Stimulated activated CD4-positive, alpha-beta T cell treated with anti-CD3 and anti-CD28 coated beads, Interleukin-1b, Interleukin-23, amount 100 ng/mL, for 24 hours (primary cell): ENCODE measurements around the gene USP11.

Experiments
- DNase-seq, 4 experiments: peaks; one replicate each; pipeline ENCODE4 v3.0.0-alpha.2; 2020; ENCODE audit warnings: low read depth in 4 of 4, low spot score in 1 of 4

Gene USP11

DNA sequence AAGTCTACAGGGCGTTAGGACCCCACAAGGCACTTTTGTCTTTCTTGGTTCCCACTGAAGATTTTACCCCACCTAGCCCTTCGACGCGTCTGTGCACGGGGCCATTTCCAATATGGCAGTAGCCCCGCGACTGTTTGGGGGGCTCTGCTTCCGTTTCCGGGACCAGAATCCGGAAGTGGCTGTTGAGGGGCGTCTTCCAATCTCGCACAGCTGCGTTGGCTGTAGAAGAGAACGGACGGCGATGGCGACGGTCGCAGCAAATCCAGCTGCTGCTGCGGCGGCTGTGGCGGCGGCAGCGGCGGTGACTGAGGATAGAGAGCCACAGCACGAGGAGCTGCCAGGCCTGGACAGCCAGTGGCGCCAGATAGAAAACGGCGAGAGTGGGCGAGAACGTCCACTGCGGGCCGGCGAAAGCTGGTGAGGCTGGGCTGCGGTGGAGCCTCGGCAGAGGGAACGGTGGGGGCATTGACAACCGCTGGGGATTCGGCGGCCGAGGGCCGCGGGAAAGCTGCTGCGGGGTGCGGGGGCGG lies at the start of gene USP11:
Gene USP11, plus strand, starts transcription at position 207 of the 530 bp plus-strand sequence. Its CDS starts 35 bp downstream, at position 242.
- DNase-seq, result no peak

DNA sequence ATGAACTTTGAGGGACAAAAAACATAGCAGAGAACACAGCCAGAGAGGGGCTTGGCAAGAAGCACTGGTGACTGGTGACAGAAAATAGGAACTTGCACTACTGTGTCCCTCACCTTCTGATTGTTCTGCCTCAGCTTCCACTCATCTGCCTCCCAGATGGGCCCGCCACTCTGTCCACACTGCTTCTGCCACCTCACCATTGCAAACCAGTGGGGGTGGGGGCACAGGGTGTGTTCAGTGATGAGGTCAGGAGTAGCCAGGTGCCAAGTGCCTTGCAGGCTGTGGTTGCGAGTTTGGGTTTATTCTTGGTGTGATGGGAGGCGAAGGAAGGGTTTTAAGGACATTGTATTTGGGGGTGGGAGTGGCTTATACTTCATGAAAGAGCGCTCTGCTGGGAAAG lies 48.3 kb upstream of the USP11 start:
- no peak for DNase-seq

DNA sequence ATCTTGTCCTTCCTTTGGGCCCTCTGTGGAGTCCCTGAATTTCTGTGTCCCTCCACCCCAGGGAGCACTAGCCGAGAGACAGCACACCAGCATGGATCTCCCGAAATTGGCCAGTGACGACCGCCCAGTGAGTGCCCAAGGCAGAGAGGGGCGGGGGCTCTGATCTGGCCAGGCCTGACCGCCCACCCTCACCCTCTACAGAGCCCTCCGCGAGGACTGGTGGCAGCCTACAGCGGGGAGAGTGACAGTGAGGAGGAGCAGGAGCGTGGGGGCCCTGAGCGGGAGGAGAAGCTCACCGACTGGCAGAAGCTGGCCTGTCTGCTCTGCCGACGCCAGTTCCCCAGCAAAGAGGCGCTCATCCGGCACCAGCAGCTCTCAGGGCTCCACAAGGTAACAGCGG lies 47.6 kb upstream of the USP11 start:
- no peak for DNase-seq

DNA sequence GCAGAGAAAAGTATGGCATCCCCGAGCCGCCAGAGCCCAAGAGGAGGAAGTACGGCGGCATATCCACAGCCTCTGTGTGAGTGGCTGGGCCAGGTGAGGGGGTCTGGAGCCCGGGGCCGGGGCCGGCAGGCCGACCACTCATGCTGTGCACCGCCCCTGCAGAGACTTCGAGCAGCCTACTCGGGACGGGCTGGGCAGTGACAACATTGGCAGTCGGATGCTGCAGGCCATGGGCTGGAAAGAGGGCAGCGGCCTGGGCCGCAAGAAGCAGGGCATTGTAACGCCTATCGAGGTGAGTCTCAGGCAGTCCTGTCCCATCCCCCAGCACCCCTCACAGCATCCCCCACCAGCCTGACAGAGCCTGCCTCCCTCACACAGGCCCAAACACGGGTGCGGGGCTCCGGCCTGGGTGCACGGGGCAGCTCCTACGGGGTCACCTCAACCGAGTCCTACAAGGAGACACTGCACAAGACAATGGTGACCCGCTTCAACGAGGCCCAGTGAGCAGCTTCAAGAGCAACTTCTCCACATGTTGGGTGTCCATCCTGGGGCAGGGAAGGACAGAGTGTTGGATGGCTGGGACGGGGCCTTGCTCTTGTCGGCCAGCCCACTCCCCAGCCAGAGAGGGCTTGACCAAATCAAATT lies 46.6 kb upstream of the USP11 start:
- DNase-seq, result no peak

DNA sequence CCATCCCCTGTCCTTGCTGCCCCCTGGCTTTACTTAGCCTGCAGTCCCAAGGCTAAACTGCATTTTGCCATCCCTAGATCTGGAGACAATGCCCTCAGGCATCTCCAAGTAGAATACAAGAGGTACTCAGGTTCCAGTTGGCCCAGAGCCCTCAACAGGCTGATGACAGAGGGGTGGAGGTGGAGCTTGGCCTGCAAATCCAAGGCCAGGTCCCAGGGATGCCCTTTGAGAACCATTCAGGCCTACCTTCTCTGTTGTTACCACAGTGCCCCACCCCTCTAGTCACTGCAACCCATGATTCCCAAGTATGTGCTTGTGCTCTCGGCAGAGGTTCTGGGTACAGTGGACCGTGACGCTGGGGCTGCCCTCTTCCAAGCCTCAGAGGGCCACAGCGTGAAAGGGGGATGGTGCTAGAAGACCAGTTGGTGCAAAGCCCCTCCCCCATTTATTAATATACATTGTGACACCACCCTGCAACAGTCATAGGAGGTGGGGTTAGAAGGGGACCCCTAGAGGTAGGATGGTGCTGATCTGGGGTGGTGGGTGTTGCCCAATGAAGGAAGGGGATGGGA lies 45.6 kb upstream of the USP11 start:
- no peak for DNase-seq

DNA sequence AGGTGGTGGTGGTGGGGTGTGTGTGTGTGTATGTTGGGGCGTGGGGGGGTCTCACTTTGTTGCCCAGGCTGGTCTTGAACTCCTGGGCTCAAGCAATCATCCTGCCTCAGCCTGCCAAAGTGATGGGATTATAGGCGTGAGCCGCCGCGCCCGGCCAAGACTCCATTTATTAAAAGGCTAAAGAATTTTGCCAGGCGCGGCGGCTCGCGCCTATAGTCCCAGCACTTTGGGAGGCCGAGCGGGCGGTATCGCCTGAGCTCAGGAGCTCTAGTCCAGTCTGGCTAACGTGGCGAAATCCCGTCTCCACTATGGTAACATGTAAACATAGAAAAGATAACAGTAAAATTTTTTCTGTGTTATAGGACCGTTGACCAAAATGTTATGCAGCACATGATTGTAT lies 42.9 kb upstream of the USP11 start:
- no peak for DNase-seq

DNA sequence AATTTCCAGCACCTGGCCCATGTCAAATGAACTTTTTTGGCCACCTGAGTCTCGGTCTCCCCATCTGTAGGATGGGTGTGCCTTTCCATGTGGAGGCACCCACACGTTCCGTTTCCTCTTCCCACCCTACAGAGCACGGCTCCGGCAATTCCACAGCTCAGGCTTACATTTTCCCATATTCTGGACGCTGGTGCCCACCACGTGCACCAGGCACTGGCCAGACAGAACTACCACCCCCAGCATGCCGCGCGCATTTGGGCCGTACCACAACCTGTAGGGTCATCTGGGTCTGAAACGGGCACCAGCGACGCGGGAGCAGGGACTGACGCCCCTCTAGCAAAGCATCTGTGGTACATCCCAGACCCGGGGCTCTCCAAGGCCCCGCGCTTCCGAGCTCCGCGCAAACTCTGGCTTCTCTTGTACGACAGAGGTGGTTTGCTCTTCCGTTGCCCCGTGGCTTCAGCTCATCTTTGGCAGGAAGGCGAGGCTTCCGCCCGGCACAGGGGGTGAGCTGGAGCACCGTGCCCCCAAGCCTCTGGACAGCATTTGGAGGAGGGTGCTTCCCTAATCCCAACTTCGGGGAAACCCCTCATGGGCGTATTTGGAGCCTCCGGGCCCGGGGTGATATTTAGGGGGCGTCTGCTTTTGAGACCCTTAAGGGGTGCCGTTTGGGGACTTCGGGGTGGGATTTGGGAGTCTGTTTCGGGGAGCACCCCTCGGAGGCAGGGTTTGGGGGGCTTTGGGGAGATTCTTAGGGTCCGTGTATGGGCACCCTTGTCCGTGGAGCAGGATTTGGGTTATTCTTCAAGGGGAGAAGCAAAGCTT lies 42.2 kb upstream of the USP11 start:
- DNase-seq, result peak; percentile 50 to 73 (median 59)

DNA sequence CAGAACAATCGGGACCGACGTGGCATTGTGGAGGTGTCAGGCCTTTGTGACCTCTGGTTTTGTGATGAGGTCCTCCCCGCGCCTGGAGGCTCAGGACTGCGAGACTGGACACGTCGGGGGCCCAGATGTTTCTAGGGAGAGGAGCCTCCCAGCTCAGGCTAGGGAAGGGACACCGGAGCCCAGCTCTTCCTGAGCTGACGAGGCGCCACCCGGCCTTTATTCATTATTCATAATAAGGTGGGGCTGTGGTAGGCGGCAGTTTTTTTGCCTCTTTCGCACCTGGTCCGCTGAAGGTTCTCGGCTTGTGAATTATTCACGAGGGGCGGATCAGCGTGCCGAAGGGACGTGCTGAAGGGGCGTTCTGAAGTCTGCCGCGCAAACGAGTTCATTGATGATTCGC lies 41.5 kb upstream of the USP11 start:
- DNase-seq, result peak in 2 of 4 experiments; percentile 29 to 40

DNA sequence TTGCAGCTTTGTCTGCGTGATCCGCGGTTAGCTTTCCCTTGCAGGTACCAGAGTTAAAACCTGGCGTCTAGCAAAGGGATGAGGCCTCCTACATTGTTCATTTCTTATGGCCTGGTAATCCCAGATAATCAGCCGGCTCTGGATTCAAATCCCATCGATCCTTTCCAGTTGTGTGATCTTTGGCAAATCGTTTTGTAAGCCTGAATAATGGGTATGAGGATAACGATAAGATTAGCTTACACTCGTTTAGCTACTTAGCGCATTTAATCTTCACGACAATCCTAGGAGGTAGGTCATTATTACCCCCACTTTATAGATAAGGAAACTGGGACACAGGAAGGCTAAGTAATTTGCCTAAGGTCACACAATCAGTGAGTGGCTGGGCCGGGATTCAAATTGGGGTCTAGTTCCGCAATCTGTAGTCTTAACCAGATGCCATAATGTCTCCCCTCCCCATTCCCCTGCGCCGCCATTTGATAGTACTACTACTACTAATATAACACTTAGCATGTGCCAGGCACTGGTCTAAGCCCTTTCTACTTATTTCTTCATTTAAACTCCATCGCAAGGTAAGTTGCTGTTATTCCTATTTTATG lies 40.9 kb upstream of the USP11 start:
- DNase-seq, result no peak

DNA sequence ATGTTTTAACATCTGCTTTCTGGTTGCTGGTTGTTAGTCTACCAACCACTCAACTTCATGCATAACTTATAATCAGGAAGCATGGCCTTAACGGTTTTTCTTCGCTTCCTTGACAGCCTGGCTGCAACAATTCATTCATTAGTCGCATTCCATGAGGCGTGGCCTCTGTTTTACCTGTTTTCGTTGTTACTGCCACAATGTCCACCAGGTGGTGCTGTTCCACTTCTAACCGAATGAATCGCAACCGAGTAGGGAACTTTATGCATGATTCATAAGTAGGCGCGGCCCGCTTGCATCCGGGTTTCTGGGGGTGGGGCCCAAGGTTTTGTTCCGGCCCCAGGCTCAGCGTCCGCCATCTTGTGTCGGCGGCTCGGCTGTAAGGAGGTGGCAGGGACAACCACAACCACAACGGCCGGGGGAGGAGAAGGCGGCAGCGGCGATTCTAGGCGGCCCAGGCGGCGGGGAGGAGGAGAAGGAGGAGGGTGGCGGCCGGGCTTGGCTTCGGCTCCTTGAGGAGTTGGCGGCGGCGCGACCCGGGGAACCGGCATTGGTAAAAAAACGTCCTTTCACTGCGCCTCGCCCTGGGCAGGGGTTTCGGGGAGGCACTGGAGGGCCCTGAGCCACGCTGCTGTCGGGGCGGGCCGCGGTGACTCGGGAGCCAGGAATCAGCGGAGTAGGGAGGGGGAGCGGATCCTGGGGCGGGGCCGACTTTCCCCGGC lies 39.2 kb upstream of the USP11 start, which contains the start of gene UBA1:
Gene UBA1, plus strand, starts transcription at position 355 of the 719 bp plus-strand sequence. CDS start 4,974 bp downstream, outside the sequence.
- peak; percentile 78 to 97 (median 83) for DNase-seq

DNA sequence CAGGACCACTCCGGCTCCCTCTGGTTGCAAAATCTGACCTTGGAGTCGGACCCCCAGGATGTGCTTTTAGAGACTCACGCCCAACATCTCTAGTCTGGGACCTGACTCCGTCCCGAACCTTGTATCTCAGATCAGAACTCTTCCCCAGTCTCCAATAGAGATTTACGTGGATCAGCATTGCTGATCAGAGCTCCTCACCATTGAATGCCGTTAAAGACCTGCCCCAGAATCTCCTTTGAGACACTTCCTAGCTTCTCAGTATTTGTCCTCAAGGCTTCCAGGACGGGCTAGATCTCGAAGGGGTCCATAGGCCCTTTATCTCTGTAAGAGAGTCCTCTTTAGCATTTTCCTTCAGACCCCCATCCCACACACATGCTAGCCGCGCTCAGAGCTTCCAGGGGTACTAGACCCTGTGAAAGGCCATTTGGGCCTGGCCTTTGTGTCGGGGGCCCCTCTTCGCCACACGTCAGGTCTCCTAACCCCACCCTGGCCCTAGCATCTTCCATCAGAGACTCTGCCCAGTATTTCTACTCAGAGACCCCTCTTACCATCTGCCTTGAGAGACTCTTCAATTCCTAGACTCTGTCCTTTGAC lies 38.5 kb upstream of the USP11 start:
- DNase-seq, result no peak

DNA sequence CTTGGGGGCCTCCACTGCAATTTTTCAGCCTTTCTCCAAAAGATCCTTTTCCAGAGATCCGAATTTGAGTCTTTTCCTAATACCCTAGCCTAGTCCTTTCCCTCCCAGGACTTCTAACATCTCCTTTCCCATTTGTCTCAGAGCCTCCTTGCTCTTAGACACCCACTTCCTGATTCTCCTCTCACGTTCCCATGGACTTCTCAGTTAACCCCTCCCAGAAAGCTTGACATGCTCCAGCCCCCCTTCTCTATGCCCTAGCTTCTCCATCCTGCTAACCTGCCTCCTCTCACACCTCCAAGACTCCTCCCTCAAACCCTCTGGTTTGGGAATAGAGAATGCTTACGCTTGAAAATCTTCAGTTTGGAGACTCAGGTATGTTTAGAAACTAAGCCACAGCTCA lies 36.7 kb upstream of the USP11 start:
- no peak for DNase-seq

DNA sequence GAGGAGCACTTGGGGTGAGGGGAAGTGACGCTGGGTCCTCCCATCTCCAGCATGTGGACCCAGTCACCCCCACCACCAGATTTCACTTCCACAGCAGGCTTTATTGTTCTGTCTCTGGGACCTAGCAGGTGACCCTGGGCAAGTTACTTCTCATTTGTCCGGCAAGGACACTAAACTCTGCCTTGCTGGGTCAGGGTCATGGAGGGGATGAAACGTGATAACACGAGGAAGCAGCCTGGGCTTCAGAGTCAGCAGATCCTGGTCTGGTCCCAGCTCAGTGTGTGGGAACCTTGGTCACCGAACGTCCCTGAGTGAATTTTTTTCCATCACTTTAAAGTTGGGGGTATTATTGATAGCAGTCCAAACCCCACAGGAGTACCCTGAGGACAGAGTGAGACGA lies 35.3 kb upstream of the USP11 start:
- DNase-seq, result no peak

DNA sequence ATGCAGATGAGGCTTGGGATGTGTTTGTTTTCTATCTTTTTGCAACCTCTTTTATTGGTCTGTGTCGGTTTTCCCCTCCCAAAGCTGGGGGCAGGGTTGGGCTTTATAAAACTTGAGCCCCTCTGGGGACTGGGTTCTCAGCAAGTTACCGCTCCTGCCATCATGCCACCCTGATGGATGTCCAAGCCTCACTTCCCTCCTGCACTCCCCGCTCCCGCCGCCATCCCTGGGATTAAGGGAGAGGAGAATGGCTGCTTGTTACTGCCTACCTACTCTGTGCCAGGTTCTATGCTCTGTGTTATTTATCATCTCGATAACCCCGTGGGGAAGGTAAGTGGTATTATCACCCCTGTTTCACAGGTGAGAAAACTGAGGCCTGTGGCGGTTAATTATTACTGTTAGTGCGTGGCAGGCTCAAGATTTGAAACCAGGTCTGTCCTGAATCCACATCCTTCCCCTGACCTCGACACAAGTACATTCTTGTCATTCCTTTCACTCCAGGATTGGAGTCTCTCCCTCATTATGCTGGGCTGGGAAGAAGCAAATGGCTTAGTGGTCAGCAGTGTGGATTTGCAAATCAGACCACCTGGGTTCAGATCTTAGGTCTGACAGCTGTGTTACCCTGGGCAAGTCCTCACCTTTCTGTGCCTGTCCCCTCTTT lies 34.7 kb upstream of the USP11 start:
- DNase-seq, result no peak

DNA sequence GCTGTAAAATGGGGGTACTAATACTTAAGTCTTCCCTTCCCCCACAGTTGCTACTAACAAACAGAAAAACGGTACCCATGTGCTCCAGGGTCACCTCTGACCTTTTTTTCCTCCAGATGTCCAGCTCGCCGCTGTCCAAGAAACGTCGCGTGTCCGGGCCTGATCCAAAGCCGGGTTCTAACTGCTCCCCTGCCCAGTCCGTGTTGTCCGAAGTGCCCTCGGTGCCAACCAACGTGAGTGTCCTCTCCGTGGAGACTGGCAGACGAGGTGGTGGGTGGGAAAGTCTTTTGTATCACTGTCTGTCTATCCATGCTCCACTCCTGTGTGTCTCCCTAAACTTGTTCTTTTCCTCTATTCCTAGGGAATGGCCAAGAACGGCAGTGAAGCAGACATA lies 34.1 kb upstream of the USP11 start:
- DNase-seq, result no peak

DNA sequence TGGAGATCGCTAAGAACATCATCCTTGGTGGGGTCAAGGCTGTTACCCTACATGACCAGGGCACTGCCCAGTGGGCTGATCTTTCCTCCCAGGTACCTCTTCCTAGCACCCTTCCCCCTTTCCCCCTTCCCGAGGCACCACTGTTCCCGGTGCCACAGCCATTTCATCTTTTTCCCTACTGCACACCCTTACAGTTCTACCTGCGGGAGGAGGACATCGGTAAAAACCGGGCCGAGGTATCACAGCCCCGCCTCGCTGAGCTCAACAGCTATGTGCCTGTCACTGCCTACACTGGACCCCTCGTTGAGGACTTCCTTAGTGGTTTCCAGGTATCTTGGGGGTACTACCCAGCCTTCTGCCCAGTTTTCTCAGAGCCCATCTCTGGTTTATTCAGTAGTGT lies 33.5 kb upstream of the USP11 start:
- DNase-seq, result no peak

DNA sequence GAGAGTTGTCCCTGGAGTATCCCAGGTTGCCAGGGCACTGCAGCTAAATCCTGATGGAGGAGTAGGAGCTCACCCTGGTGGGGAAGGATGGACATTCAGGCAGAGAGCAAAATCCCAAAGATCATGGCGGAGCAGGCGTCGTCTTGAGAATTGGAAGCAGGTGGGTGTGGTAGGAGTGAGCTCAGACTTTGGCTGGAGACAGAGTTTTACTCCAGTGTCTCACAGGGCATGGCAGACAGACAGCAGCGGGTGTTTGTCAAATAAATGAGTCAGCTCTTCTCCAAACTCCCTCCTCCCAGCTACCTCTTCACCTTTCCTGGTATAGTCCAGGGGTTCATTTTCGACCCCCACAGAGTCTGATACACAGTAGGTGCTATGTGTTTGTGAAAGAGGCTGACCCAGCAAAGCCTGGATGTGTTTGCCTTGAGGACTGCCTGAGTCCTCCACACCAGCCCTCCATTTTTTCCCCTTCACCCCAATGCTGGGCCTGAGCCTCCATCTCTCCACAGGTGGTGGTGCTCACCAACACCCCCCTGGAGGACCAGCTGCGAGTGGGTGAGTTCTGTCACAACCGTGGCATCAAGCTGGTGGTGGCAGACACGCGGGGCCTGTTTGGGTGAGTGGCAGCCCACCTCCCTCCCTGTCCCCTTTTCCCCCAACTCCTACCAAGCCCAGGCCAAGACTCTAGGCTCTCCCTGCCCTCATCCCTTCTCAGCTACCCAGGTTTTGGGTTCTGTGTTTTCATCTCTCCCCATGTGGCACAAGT lies 32.2 kb upstream of the USP11 start:
- no peak for DNase-seq

DNA sequence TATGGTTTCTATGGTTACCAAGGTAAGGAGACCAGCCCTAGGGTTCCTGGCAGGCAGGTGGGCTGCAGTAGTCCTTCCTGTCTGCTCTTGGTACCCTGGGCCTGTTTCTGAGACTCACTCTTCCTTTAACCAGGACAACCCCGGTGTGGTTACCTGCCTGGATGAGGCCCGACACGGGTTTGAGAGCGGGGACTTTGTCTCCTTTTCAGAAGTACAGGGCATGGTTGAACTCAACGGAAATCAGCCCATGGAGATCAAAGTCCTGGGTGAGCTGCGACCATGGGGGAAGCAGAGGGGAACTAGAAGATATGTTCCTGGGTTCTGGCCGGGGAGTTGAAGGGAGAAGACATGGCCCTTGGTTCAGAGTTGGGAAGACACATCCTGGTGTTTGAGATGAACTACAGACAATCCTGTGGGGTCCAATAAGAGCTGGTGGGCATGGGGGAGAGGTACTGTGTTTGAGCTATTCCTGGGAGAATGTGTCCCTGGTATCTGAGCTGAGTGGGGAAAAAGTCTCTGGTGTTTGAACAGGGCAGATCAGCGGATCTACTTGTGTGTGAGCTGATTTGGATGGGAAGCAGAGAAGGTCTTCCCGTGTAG lies 31.4 kb upstream of the USP11 start:
- DNase-seq, result no peak

DNA sequence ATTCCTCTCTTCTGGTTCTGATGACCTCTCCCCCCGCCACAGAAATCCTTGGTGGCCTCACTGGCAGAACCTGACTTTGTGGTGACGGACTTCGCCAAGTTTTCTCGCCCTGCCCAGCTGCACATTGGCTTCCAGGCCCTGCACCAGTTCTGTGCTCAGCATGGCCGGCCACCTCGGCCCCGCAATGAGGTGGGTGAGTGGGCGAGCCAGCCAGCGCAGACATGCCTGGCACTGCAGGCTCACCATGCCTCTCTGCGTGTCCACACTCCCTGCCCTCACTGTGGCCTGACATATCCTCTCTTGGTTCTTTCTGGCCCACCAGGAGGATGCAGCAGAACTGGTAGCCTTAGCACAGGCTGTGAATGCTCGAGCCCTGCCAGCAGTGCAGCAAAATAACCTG lies 30.5 kb upstream of the USP11 start:
- DNase-seq, result no peak
